ENCODE data around the gene FMN1. TPM values are rescaled to one million over a fixed set of nuclear protein-coding genes. Genes with fewer than 3 reads are reported as not detected.

Gene FMN1
- polyA plus RNA-seq, 1 experiment: 3.7 TPM

DNA sequence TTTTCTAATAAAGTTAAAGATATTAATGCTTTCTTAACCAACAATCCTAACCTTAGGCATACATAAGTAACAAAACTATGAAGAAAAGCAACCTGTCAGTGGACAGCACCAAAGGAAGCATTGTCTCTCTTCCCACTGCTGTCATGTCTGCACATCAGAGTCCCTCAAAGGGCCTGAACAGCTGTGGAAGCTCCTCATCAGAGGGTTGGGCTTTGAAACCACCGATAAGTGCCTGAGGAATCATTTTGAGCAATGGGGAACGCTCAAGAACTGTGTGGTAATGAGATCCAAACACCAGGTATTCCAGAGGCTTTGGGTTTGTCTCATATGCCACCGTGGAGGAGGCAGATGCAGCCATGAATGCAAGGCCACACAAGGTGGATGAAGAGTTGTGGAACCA, 182.5 kb downstream of the FMN1 start:
- no peak overlapping the region for H3K4me3 ChIP-seq (ENCODE audit: low read depth, low read length)
- H3K27ac ChIP-seq (ENCODE audit: low read depth, low read length): no peak overlapping the region
- no peaks in the 10 kb centered on the region for H3K27me3 ChIP-seq (ENCODE audit: control insufficient read depth, insufficient read depth, low read length)
- ChIA-PET CTCF (no interaction called here), POLR2A (no interaction called here)
- H3K9me3 ChIP-seq (ENCODE audit: control insufficient read depth, insufficient read depth, low read length): no peaks in the 10 kb centered on the region
- TF ChIP-seq, protein P1, sequence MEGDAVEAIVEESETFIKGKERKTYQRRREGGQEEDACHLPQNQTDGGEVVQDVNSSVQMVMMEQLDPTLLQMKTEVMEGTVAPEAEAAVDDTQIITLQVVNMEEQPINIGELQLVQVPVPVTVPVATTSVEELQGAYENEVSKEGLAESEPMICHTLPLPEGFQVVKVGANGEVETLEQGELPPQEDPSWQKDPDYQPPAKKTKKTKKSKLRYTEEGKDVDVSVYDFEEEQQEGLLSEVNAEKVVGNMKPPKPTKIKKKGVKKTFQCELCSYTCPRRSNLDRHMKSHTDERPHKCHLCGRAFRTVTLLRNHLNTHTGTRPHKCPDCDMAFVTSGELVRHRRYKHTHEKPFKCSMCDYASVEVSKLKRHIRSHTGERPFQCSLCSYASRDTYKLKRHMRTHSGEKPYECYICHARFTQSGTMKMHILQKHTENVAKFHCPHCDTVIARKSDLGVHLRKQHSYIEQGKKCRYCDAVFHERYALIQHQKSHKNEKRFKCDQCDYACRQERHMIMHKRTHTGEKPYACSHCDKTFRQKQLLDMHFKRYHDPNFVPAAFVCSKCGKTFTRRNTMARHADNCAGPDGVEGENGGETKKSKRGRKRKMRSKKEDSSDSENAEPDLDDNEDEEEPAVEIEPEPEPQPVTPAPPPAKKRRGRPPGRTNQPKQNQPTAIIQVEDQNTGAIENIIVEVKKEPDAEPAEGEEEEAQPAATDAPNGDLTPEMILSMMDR (IDR thresholded peaks at IDR 0.05; ENCODE audit: low read depth, low read length): no peak
- no peak for DNase-seq (ENCODE audit: low read depth, low spot score)

DNA sequence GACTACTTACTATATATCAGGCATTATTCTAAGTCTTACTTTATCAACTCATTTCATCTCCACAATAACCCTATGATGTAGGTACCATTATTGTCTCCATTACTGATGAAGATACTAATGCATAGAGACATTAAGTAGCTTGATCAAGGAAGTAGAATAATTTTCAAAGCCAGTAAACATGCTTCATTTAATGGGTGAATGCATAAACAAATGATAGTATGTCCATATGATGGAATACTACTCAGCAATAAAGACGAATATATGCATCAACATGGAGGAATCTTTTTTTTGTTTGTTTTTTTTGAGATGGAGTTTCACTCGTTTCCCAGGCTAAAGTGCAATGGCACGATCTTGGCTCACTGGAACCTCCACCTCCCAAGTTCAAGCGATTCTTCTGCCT, 184.9 kb downstream of the FMN1 start:
- no peak for DNase-seq (ENCODE audit: low read depth, low spot score)
- no peak overlapping the region for H3K4me3 ChIP-seq (ENCODE audit: low read depth, low read length)
- TF ChIP-seq, protein P1 (IDR thresholded peaks at IDR 0.05; ENCODE audit: low read depth, low read length): no peak
- no peak overlapping the region for H3K27ac ChIP-seq (ENCODE audit: low read depth, low read length)
- ChIA-PET CTCF (interaction anchor here (1.0 to 1.1 kb wide), 2 partner anchors 12 to 77 kb away, joined by 3 to 5 read pairs; no protein-coding TSS in a partner anchor), POLR2A (no interaction called here)
- H3K27me3 ChIP-seq (ENCODE audit: control insufficient read depth, insufficient read depth, low read length): no peaks in the 10 kb centered on the region
- no peaks in the 10 kb centered on the region for H3K9me3 ChIP-seq (ENCODE audit: control insufficient read depth, insufficient read depth, low read length)

- CTCF ChIA-PET: interaction anchor here (0.6 to 1.1 kb wide), 3 partner anchors 12 to 338 kb away, joined by 3 to 5 read pairs (median 4); no protein-coding TSS in a partner anchor
- Histone ChIP-seq H3K27ac (ENCODE audit: low read depth, low read length) (no peak overlapping the region), H3K27me3 (ENCODE audit: control insufficient read depth, insufficient read depth, low read length) (no peaks in the 10 kb centered on the region), H3K4me3 (ENCODE audit: low read depth, low read length) (no peak overlapping the region), H3K9me3 (ENCODE audit: control insufficient read depth, insufficient read depth, low read length) (no peaks in the 10 kb centered on the region)
- DNase-seq (ENCODE audit: low read depth, low spot score): no peak
- POLR2A ChIA-PET: no interaction called here
- TF ChIP-seq, protein P1 (IDR thresholded peaks at IDR 0.05; ENCODE audit: low read depth, low read length): no peak
Measured at GRCh38 chr15:33009026-33009425, 185.5 kb downstream of the FMN1 start.

DNA sequence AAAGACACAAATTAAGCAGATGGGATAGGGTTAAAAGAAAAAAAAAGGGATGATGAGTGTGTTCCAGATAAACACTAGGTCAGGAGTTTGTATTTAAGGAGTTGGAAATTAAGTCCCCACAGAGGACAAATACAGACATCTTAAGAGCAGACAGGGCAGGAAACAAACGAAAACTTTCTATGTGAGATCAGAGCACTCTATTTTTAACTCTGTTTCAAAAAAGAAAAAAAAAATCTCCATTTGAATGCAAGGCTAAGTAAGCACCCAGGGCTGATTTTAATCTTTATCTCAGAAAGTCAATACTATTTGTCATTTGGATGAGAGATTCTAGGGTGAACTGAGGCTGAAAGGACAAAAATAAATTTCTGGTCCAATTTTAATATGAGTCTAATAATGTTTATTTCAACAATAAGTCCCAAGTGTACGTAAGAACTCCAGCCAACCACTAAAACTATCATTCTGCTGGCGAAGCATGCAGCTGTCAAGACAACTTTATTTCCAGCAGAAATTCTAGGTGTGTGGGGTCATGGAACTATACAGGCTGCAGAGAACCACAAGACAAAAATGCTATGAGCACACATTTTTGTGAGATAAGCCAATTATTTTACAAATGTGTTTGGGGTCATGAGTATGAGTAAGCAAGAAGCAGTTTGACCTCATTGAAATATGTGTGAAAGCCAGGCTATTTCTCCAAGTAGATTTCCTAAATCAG, 186.1 kb downstream of the FMN1 start:
- Histone ChIP-seq H3K27me3 (ENCODE audit: control insufficient read depth, insufficient read depth, low read length) (no peaks in the 10 kb centered on the region), H3K9me3 (ENCODE audit: control insufficient read depth, insufficient read depth, low read length) (no peaks in the 10 kb centered on the region), H3K27ac (ENCODE audit: low read depth, low read length) (no peak overlapping the region), H3K4me3 (ENCODE audit: low read depth, low read length) (no peak overlapping the region)
- TF ChIP-seq, protein P1 (IDR thresholded peaks at IDR 0.05; ENCODE audit: low read depth, low read length): no peak
- CTCF ChIA-PET: interaction anchor here (0.6 to 1.9 kb wide), 4 partner anchors 11 to 337 kb away, joined by 3 to 8 read pairs (median 5); no protein-coding TSS in a partner anchor
- peak; percentile 39 for DNase-seq (ENCODE audit: low read depth, low spot score)
- POLR2A ChIA-PET: no interaction called here

DNA sequence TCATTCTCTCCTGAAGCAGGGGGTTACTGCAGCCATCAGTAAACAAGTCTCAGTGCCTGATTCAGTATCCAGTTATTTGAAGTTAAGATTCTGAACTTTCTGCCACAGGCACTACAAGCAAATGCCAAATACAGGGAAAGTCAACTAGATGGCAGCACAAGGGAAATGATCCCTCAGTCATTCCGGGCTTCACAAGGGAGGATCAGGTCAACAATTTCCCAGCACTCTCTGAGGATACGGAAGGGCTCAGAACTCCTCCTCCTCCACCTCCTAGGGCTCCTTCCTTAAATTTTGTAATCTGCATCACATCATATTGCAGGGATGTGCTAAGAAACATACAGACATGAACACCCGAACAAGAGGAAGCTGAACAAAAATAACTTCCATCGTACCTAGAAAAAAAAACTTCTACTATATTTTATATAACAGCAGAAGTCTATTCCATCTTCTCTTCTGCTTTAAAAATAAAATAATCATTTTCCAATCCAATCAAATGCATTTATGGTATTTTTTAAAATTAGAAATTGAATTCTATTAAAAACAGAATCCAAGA, 187.1 kb downstream of the FMN1 start:
- CTCF ChIA-PET: interaction anchor here (0.7 to 1.9 kb wide), 5 partner anchors 10 to 358 kb away, joined by 3 to 9 read pairs (median 6); no protein-coding TSS in a partner anchor
- Histone ChIP-seq H3K9me3 (ENCODE audit: control insufficient read depth, insufficient read depth, low read length) (no peaks in the 10 kb centered on the region), H3K27me3 (ENCODE audit: control insufficient read depth, insufficient read depth, low read length) (no peaks in the 10 kb centered on the region), H3K27ac (ENCODE audit: low read depth, low read length) (no peak overlapping the region), H3K4me3 (ENCODE audit: low read depth, low read length) (no peak overlapping the region)
- POLR2A ChIA-PET: no interaction called here
- no peak for DNase-seq (ENCODE audit: low read depth, low spot score)
- TF ChIP-seq, protein P1 (IDR thresholded peaks at IDR 0.05; ENCODE audit: low read depth, low read length): no peak; the same call in 1 of the 2 replicates

All from AG04450 (cell line).